GM19023 (cell line): ENCODE results near the gene ADAM33.

Experiments
- ATAC-seq: cut with Tn5 transposase; IDR thresholded peaks from one replicate; pipeline ENCODE4 v1.9.1; 2021; ENCODE audit warnings: mild to moderate bottlenecking, moderate library complexity; ENCODE audit not compliant: unreplicated experiment

ADAM33 gene, protein sequence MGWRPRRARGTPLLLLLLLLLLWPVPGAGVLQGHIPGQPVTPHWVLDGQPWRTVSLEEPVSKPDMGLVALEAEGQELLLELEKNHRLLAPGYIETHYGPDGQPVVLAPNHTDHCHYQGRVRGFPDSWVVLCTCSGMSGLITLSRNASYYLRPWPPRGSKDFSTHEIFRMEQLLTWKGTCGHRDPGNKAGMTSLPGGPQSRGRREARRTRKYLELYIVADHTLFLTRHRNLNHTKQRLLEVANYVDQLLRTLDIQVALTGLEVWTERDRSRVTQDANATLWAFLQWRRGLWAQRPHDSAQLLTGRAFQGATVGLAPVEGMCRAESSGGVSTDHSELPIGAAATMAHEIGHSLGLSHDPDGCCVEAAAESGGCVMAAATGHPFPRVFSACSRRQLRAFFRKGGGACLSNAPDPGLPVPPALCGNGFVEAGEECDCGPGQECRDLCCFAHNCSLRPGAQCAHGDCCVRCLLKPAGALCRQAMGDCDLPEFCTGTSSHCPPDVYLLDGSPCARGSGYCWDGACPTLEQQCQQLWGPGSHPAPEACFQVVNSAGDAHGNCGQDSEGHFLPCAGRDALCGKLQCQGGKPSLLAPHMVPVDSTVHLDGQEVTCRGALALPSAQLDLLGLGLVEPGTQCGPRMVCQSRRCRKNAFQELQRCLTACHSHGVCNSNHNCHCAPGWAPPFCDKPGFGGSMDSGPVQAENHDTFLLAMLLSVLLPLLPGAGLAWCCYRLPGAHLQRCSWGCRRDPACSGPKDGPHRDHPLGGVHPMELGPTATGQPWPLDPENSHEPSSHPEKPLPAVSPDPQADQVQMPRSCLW

DNA sequence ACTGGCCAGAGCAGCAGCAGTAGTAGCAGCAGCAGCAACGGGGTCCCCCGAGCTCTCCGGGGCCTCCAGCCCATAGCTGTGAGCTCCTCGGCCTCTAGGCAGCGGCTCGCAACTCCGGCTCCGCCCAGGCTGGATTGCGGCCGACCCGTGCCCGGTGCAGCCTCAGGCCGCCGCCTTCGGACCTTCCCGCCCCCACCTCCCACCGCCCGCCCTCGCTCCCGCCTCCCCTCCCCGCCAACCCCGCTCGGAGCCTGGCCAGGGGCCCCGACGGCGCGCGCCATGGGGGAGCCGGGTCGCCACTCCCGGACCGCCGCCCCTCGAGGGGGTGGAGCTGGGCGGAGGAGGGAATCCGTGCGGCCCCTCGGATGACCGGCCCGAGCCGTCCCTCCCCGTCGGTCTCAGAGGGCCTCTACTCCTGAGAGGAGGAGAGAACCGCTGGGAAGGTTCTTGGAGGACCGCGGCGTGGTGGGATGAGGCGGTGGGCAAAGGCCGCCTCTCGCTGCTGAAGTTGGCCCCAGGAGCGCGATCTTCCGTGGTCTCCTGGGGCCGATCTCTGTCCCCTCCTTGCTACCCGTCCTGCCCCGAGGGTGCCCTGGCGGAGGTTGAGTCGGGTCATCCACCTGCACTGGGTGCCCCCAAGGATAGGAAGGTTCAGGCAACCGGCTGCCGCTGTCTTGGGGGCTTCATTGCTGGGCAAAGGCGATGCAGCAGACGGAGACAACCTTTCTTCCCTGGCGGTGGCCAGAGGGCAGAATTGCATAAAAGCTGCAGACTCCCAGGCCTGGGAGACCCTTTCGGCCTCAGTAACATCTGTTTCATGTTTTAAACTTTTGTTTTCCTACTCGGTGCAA, at the start of gene ADAM33:
ADAM33 (minus strand) TSS at position 80 of the 851 bp plus-strand sequence; CDS start at position 74, 6 bp downstream.
- ATAC-seq, result no peak

DNA sequence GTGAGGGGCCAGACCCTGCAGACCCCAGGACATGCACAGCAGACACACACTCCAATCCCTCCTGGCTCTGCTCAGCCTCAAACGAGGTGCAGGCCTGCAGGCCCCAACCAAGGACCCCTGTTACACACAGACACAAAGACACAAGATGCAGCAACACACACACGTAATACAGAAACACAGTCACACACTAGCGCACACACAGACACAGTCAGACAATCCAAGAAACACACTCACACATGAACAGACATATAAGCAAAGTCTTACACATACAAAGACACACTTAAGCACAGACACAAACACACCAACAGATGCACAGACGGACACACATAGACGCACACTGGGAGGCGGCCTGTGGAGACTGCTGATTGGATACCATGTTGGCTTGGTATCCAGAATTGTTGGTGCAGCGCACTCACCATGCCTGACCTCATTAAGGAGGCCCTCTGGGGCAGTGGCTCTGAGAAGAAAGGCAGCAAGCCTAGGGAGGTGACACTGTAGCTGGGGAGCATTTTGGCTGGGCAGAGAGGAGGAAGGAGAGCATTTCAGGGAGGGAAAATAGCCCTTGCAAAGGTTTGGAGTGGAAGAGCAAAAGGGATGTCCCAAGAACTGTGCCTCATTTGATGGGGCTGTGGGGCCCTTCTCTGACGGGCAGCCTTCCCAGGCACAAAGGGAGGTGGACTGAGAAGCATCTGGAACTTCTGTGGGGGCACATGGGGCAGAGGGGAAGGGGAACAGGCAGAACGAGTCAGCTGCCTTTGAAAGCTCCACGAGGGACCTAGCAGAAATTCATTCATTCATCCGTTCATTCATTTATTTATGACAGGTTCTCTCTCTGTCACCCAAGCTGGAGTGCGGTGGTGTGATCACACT, 49.2 kb upstream of the ADAM33 start:
- no peak for ATAC-seq

DNA sequence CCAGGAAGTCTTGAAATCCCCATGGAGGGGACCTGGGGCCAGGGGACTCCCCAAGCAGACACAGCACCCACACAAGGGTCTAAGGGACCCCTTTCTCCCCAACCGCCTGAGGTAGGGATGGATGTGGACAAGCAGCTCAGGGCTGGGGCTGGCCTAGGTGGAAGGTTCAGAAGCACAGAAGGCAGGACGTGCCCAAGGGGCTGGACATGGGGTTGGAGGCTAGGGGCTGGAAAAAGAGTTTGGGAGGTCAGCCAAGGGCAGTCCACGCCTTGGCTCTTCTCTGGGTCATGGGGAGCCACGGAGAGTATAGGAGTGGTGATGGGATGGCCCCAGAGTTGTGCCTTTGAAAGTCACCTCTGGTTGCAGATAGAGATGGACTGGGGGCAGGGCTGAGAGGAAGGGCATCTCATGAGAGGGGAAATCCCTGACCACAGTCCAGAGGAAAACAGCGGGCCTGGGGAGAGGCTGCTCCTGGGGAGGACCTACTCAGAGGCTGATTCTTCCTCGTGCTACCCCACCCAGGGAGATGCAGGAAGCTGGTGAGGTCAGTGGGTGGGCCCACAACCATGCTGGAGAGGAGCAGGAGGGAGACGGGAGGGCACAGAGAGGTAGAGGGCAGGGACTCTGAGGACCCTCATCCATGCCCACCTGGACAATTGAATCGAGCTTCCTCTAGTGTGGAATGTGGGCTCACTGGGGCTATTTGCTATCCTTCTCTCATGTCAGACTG, 48.2 kb upstream of the ADAM33 start:
- ATAC-seq, result no peak

DNA sequence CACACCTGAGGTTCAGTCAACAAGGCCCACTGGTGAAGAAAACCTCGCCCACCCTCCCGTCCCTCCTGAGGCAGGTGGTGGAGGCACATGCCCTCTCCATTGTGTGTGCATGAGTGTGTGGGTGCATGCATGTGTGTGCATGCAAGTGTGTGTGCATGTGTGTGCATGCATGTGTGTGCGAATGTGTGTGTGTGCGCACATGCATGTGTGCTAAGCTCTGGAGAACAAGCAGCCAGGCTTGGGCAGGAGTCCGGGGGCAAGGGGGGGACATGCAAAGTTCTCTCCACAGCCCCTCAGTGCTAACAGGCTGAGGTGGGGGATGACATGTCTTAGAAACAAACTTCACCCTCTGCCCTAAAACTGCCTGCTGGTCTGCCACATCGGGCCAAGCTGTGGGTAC, 47.6 kb upstream of the ADAM33 start:
- no peak for ATAC-seq

DNA sequence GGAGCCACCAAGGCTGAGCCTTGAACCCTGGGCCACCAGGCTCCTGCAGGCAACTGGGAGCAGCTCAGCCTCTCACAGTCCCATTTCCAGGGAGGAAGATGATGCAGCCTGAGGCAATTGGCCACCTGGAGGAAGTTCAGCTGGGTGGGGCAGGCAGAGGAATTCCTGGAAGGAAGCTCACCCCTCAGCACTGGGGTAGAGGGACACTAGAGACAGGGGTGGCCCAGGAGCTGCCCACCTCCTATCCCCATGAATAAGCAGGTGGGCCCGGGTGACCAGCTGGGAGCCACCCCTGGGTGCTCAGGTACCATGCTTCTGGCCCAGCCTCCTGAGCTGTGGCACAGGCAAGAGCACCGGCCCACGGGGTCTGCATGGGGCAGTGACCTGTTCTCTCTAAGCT, 47.1 kb upstream of the ADAM33 start:
- ATAC-seq, result no peak

DNA sequence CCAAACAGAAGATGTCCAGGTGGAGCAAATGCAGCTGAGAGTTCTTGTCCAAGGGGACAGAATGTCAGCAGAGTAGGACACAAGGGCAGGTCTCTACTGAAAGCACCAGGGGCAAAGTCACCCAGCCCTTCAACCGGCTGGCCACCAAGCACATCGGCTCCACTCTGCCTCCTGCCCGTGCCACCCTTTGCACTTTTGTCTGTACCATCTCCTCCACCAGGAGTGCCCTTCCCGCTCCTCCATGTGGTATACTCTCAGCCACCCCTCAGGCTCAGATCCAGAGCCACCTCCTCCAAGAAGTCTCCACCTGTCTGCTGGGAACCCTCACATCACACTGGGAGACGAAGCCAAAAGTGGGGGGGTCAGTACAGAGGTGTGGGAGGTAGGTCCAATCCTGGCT, 46.5 kb upstream of the ADAM33 start:
- no peak for ATAC-seq

DNA sequence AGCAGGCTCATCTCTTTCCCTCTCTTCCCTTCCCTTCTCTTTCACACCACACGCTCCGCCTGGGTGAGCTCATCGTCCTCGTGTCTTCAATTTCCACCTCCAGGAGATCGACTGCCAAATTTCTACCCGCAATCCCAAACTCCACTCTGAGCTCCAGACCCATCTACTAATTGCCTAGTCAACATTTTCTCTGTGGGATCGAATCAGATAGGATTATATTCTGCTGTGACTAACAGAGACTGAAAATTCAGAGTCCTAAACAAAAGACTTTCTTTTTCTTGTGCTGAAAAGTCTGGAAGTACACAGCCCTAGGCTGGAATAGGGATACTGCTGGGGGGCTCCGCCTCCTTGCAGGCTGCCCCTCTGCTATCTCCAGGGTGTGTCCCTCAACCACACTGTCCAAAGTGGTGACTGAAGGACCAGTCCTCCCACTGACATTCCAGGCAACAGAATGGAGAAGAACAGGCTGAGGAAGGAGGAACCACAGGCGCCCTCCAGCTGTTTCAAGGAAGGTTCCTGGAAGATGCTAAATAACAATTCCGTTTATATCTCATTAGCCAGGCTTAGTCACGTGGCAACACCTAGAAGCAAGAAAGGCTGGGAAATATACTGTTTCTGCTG, 45.7 kb upstream of the ADAM33 start:
- no peak for ATAC-seq

DNA sequence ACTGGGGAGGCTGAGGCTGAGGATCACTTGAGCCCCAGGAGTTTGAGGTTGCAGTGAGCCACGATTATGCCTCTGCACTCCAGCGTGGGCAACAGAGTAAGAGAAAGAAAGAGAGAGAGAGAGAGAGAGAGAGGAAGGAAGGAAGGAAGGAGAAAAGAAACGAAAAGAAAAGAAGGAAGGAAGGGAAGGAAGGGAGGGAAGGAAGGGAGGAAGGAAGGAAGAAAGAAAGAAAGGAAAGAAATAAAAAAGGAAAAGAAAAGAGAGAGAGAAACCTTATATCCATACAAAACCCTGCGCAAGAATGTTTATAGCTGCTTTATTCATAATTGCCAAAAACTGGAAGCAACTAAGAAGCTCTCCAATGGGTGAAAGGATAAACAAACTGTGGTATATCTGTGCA, 42.5 kb upstream of the ADAM33 start:
- no peak for ATAC-seq

DNA sequence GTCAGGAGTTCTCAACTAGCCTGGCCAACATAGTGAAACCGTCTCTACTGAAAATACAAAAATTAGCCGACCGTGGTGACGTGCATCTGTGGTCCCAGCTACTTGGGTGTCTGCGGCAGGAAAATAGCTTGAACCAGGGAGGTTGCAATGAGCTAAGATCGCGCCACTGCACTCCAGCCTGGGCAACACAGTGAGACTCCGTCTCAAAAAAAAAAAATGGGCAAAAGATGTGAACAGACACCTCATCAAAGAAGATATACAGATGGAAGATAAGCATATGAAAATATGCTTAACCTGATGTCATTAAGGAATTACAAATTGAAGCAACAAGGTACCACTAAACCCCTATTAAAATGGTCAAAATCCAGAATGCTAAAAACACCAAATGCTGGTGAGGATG, 41.5 kb upstream of the ADAM33 start:
- ATAC-seq, result no peak

DNA sequence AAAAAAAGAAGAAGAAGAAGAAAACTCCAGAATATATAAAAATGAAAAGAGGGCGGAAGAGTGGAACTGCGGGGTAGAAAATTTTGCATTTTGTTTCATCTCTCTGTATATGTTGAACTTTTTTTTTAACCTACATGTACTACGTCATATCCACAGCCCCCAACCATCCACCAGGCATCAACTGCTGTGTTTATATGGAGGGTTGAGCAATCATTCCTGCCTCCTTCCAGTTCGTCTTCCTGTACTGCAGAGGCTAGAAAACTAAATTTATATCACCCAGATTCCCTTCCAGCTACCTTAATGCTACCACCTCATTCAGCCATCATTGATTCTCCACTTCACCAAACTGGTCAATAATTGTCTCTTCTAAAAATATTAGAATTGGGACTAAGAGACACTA, 40.1 kb upstream of the ADAM33 start:
- ATAC-seq, result no peak

DNA sequence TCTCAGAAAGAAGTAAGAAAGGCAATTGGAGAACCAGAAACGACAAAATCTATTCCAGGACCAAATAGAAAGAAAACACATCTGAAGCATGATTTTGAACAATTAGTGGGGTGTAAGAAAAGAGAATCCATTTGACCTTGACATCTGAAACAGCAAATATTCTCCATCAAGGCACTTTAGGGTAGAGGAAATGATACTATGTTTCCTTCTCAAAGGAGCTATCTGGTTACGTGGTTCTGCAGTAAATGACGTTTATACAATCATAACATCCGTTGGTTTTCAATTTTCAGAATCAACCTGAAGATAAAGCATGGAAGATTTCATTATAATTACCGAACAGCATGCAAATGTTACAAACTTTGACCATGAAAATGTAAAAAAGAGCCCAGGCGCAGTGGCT, 38.8 kb upstream of the ADAM33 start:
- ATAC-seq, result no peak

DNA sequence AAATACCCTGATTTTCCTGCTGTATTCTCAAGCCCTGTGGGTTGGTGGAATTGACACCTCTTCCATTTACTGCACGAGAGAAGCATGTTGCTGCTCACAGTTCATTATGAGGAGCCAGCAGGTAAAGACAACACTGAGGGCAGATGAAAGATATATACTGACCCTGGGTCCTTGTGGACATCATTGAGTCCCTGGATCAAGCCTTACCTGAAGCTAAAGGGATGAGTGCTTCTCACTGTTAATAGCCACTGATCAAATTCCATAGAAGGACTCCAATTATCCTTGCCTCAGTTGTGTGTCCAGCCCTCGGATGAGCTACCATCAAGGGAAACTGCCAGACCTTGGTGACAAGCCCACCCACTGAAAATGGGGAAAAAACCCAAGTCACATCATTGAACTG, 38.3 kb upstream of the ADAM33 start:
- no peak for ATAC-seq

DNA sequence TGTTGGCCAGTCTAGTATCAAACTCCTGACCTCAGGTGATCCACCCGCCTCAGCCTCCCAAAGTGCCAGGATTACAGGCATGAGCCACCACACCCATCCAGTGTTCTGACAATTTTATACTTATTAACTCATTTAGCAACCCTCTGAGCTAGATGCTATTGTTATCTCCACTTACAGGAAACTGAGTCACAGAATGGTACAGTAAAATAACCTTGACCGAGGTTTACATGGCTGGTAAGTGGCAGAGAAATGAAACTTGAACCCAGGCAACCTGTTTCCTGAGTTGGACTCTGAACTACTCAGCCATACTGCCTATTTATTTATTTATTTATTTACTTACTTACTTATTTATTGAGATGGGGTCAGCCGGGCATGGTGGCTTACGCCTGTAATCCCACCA, 37.2 kb upstream of the ADAM33 start:
- ATAC-seq, result no peak

DNA sequence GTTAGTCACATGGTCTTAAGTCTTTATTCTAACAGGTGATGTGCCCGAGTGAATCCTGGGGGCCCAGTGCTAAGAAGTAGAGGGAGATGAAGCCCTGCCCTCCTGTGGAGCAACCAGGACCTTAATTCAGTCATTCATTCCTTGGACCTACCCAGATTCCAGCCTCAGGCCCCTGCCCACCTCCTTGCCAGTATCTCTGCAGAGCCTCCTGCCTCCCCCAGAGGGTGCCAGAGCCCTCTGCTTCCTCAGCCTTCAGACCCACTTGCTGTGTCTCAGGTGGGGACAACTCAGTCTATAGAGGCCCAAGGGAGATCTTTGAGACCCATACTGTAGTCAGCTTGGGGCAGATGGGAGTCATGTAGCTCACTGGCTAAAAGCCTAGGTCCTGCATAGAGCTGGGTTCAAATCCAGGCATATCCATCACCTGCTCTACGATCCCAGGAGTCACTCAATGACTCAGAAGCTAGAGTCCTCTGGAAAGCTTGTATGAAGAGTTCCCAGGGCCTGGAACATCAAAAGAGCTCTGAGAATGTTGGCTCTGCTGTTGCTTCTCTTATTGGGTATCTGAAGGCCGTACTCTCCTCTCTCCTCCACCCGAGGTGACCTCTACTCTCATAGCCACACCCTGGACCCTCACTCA, 34.5 kb upstream of the ADAM33 start:
- no peak for ATAC-seq

DNA sequence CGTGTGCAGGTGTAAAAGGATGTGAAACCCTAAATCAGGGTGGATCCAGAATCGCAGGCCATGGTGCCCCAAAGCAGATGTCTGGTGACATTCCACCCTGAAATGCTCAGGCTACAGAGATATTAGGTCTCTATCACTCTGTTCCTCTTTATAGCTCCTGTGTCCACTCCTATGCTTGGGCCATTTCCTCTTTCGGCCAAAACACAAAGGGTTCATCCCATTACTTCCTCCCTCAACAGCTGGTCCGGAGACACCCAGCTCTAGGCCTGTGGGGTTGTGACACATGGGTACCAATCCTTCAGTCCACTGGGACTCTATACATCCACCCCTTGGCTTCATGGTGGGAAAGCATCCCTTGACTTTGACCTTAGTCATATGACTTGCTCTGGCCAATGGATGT, 32.3 kb upstream of the ADAM33 start:
- no peak for ATAC-seq

DNA sequence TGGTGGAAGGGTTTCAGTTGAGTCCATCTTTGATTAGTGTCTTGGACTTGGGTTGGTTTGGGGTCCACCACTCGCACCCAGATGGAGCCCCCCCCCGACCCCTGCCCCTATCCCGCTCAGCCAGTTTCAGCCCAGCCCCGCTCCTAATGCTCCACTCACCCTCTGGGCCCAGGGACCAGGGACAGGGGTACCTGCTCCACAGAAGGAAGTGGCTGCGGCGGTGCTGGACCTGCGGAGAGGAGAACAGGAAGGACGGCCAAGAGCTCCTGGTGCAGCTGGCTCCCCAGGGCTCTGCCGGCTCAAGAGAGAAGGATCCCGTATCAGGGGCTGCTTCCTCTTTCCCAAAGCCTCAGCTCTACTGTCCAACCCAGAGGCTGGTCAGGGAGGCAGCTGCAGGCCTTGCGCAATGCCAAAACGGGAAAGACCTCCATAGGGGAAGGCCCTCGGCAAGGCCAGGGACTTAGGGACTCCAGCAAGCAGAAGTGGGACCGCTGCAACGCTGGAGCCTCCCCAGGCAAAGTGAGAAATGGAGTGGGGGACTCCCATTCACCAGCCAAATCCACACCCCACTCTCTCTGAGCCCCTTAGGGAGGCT, 30.6 kb upstream of the ADAM33 start, which contains the start of gene SIGLEC1:
SIGLEC1 (minus strand) TSS at position 322 of the 595 bp plus-strand sequence. CDS start 5,472 bp downstream, outside the sequence.
- no peak for ATAC-seq

DNA sequence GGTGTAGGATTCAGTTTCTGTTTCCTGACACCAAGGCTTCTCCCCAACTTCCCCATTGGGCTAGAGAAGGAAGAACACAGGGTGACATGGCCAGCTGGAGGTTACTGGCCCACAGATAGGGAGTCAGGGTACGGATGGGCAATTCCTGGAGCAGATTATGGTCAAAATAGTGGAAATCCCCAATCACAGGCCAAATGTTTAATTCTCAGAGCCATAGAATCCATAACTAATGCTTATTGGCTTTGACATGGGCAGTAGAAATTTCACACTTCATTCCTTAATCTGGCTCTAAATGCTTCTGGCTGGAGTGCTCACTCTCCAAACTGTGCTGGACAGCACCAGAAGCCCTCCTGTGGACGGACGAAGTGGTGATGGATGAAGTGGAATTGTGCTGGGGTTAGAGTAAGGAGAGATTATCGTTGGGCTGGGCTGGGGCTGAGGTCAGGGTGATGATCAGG, 29.7 kb upstream of the ADAM33 start:
- no peak for ATAC-seq
